Measurements from ENCODE around the gene NUTF2. TPM values are rescaled to one million over a fixed set of nuclear protein-coding genes. Genes with fewer than 3 reads are reported as not detected.

The NUTF2 gene
- total and polyA plus RNA-seq, 12 donors = 73.9 to 214 (median 84.1) TPM

DNA sequence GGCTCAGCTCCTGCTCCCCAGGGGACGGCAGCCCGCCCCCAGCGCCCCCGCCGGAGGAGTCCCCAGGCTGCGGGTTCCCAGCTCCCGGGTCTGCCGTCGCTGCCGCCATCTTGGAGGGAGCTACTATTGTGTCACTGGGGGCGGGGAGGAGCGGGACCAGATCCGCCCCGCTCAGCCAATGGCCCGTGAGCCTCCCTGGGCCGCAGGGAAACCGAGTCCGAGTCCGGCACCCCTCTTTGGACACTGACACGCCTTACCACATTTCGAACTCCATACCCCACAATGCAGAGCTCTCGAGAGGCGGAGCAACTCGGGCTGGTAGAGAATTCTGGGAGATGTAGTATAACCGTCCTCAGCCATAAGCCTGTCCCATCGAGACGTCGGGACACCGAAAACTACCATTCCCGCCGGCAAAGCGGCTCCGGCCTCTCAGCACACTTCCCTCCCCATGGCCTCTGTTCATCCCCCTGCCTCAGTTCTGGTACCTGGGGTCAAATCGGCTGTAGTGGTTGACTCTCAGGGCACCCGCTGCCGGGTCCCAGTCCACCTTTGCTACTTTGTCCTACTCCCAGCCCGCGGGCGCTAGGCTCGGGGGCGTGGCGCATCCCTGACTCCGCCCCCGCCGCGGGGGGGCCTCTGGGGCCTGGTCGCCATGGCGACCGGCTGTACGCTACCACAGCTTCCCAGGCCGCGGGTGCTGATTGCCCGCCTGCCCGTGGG, 40.1 kb upstream of the NUTF2 start, which contains the start of the genes RANBP10 and TSNAXIP1:
RANBP10 (minus strand) TSS at position 133 of the 720 bp plus-strand sequence; CDS start at position 109, 24 bp downstream.
TSNAXIP1 (plus strand) TSS at position 462 of the 720 bp plus-strand sequence. CDS start 261 bp downstream, outside the sequence.
- peak within 1 kb of the TSS; percentile 54 to 100 (median 91) for H3K4me3 ChIP-seq
- TF ChIP-seq, protein P1, sequence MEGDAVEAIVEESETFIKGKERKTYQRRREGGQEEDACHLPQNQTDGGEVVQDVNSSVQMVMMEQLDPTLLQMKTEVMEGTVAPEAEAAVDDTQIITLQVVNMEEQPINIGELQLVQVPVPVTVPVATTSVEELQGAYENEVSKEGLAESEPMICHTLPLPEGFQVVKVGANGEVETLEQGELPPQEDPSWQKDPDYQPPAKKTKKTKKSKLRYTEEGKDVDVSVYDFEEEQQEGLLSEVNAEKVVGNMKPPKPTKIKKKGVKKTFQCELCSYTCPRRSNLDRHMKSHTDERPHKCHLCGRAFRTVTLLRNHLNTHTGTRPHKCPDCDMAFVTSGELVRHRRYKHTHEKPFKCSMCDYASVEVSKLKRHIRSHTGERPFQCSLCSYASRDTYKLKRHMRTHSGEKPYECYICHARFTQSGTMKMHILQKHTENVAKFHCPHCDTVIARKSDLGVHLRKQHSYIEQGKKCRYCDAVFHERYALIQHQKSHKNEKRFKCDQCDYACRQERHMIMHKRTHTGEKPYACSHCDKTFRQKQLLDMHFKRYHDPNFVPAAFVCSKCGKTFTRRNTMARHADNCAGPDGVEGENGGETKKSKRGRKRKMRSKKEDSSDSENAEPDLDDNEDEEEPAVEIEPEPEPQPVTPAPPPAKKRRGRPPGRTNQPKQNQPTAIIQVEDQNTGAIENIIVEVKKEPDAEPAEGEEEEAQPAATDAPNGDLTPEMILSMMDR (IDR thresholded peaks at IDR 0.05) = no peak
- H3K36me3 ChIP-seq = peaks cover 0 to 33% (median 4%) of the 10 kb centered on the region in 9 donors
- ATAC-seq (peak; percentile 97 to 99 (median 98)), DNase-seq (peak; percentile 95 to 98)
- 0% methylated on average over 52 to 54 of the region's 54 CpGs for WGBS, 2 donors
- no peaks in the 10 kb centered on the region for H3K27me3 ChIP-seq
- H3K9me3 ChIP-seq = no peaks in the 10 kb centered on the region
- intact Hi-C loops (cut with DNase I) = loop anchor here in 8 of 10 donors (1.0 to 10.0 kb wide), 7 partner anchors 36 to 139 kb away; partner anchors contain the start of genes GFOD2 (in 2 of the 8), THAP11 (in 2 of the 8), C16orf86 (in 1 of the 8) and CENPT (in 1 of the 8)
- H3K27ac ChIP-seq = peak within 1 kb of the TSS in 9 of 10 donors; percentile 77 to 94 (median 87)
- peaks cover 8 to 39% (median 20%) of the 10 kb centered on the region in 9 donors for H3K4me1 ChIP-seq

DNA sequence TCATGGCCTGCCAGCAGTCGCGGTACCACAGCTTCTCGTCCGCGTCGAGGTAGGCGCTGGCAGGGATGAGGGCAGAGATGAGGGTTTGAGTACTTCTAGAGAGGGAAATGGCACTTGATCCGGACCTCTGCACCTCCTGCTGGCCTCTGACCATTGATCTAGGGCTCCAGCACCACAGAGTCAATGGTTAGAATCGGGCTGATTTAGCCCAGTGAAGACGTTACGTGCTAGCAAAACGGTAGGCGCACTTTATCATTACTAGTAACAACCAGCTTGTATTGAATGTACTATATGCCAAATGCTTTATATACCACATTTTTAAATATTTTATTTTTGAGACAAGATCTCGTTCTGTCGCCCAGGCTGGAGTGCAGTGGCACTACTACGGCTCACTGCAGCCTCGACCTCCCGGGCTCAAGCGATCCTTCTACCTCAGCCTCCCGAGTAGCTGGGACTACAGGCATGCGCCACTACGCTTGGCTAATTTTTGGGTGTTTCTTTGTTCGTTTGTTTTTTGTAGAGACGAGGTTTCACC, 39.5 kb upstream of the NUTF2 start:
- Histone ChIP-seq H3K9me3 (no peaks in the 10 kb centered on the region), H3K27me3 (no peaks in the 10 kb centered on the region), H3K27ac (peak overlapping the region in 9 of 10 donors; percentile 51 to 94 (median 87)), H3K36me3 (peaks cover 0 to 27% (median 4%) of the 10 kb centered on the region in 9 donors), H3K4me3 (peak overlapping the region; percentile 19 to 100 (median 86)), H3K4me1 (peaks cover 8 to 32% (median 18%) of the 10 kb centered on the region in 9 donors)
- DNase-seq (no peak), ATAC-seq (peak in 1 of 8 donors; percentile 1)
- 32 to 33% methylated on average over 24 of the region's 24 CpGs for WGBS, 2 donors
- intact Hi-C loops (cut with DNase I) = loop anchor here in 8 of 10 donors (5.0 to 10.0 kb wide), 6 partner anchors 35 to 140 kb away; partner anchors contain the start of genes THAP11 (in 2 of the 8), C16orf86 (in 1 of the 8), CENPT (in 1 of the 8) and ENKD1 (in 1 of the 8)
- TF ChIP-seq, protein P1 (IDR thresholded peaks at IDR 0.05) = peak in 4 of 9 donors; percentile 31 to 41 (median 34)

DNA sequence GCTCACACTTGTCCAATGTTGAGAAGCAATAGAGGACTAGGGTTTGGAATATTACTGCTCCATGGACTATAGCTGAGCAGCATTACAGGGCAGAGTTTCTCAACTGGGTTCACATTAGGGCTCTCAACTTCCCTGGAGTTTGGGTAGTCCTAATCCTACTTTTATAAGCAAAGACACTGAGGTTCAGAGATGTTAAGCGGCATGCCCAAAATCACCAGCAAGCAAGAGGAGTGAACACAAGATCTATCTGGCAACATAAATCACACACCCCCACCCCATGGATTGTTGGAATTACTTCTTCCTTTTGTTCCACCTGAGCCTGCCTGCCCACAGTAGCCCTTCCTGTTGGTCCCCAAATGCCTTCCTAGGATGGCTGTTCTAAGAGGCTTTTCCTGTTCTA, 34.8 kb upstream of the NUTF2 start:
- peaks cover 0 to 12% (median 8%) of the 10 kb centered on the region in 9 donors for H3K4me1 ChIP-seq
- no peaks in the 10 kb centered on the region for H3K36me3 ChIP-seq
- H3K9me3 ChIP-seq = no peaks in the 10 kb centered on the region
- no peaks in the 10 kb centered on the region for H3K27me3 ChIP-seq
- H3K4me3 ChIP-seq = no peak overlapping the region
- no peak overlapping the region for H3K27ac ChIP-seq
- TF ChIP-seq, protein P1 (IDR thresholded peaks at IDR 0.05) = no peak
- DNase-seq (no peak), ATAC-seq (no peak)
- WGBS, 2 donors = 95 to 98% methylated on average over 1 of the region's 1 CpG
- intact Hi-C loops (cut with DNase I) = loop anchor here in 6 of 10 donors (5.0 to 10.0 kb wide), 6 partner anchors 137 to 413 kb away; no protein-coding TSS in a partner anchor

DNA sequence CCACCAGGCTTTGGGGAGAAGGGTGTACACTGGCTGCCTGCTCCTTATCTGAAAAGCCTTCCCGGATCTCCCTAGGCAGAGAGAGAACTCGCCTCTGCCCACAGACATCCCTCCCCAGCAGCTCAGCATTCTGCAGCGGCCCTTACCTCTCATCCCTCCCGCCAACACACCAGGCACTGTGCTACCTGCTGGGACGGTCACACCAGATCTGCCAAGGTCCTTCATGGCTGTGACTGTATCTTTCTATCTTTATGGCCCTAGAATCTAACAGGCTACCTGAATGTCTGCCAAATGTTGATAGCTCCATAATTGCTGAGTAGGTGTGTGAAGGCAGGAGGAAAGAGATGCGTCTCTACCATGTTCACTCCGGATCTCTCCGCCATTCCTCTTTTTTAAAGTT, 32.2 kb upstream of the NUTF2 start:
- Histone ChIP-seq H3K36me3 (no peaks in the 10 kb centered on the region), H3K9me3 (no peaks in the 10 kb centered on the region), H3K27me3 (no peaks in the 10 kb centered on the region), H3K4me1 (peaks cover 0 to 7% (median 0%) of the 10 kb centered on the region in 9 donors), H3K27ac (no peak overlapping the region), H3K4me3 (no peak overlapping the region)
- intact Hi-C loops (cut with DNase I) = loop anchor here in 6 of 10 donors (2.0 to 10.0 kb wide), 7 partner anchors 56 to 410 kb away; no protein-coding TSS in a partner anchor
- 81 to 87% methylated on average over 8 of the region's 8 CpGs for WGBS, 2 donors
- TF ChIP-seq, protein P1 (IDR thresholded peaks at IDR 0.05) = no peak
- no peak for DNase-seq
- no peak for ATAC-seq
